ENCODE data around the gene SHROOM2.
A peak's percentile ranks its signal among the peaks of the same experiment; 100 is the strongest.

The SHROOM2 gene

DNA sequence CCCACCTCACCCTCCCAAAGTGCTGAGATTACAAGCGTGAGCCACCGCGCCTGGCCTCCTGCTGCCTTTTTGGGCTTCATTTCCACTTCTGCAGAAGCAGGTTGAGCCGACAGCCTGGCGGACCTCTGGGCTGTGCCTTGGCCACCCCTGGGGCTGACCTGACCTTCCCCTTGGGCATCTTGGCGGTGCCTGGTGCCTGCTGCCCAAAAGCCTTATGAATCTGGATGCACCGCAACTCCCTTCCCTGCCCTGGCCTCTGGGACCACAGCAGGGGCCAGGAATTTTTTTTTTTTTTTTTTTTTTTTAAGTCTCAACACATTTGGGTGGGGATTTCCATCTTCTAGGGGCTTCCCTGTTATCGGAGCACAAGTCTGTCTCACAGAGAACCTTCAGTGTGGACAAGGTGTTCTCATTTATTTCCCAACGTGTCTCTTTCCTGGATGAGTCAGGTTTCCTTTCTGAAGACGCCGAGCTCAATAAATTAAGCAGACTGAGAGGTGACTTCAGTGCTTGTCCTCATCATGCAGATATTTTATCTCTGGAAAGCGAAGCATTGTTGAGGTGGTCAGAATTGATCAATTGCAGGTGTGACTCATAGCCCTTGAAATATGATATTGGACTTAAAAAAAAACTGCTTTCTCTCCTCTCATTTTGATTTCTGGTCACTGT, 79.7 kb downstream of the SHROOM2 start:
- no peak for DNase-seq (ENCODE audit: low spot score)

DNA sequence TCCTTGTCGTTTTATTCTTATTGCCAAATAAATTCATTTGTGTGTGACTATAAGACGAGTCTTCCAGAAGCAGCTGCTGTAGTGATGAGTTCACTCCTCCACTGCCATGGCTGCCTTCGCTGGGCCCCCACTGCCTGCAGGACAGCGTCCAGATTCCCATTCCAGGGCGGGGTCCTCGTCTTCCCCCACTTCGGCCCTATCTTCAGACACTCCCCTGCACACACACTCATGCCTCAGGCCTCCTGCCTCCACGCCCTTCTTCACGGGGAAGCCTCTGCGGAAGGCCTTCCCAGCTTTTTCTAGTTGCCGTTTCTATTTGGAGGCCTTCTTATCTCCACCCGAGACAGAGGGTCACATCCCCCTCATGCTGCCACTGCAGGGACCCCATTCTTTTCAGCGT, 80.4 kb downstream of the SHROOM2 start:
- DNase-seq (ENCODE audit: low spot score), result no peak

DNA sequence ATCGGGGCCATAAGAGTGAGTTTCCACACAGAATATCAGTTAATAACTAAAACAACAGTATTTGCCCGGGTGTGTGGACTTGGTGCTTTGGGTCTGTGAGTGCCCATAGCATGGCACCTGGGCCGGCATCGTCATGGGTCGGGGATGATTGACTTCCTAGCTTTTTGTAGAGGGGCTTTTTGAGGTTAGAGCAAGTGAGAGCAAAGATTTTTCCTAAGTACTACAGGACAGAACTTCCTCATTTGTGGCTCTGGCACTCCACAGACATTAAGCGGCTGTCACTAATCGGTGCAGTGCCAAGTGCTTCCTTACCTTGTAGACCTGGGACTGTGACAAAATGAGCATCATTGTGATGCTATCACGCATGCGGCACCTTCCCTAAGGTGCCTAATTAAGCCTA, 81.0 kb downstream of the SHROOM2 start:
- DNase-seq (ENCODE audit: low spot score), result no peak

DNA sequence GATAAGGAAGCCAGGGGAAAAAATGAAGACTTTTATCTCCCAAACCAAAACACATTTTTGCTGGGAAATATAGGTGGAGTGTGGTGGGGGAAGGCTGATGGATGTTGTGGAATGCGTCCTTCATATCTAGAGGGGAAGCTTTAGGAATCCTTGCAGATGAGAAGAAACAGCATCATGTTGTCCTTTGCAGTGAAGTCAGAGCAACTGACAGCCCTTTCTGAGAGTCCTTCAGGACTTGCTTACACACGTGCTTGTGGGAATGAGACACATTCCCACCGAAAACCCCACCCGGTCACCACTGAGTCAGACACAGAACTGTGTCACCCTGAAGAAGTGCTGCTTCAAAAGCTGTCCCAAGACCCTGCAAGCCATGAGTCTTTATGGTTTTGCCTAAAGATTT, 81.5 kb downstream of the SHROOM2 start:
- no peak for DNase-seq (ENCODE audit: low spot score)

DNA sequence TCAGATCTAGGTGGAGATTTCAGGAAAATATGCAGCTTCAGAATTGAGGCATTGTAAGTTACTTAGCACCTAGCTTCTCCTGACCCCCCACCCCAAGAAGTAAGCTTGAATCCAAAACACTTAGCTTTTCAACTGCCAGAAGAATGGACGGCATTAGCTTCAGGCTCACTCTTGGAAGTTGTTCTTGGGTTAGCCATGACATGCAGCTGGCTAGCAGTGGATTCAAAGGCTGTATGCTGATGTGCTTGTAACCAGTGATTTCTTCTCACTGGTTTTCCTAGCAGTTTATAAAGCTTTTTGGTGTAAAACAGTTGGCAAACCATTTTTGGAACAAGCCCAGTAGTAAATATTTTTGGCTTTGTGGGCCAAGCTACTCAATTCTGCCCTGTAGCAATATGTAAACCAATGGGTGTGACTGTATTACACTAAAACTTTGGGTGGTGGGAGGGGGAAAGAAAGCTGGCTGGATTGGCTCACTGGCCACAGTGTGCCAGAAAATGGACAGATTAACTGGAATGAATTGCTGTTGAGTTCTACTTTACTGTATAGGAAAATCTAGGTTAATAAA, 85.6 kb downstream of the SHROOM2 start:
- DNase-seq (ENCODE audit: low spot score), result no peak

DNA sequence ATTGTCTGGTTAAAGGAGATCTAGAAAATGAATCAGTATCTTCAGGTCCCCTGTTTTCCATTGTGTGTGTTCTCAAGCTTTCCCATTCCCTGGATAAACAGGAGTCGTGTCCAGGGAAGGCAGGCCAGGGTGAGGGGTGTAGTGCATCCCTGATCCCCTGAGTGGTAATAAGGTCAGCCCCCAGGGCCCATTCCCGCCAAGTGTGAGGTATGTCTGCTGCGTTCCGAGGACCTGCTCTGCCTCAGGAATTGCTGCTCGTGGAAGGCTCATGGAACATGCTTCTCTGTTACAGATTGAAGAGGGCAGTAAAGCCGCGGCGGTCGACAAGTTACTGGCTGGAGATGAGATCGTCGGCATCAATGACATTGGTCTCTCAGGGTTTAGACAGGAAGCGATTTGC, 87.1 kb downstream of the SHROOM2 start:
- no peak for DNase-seq (ENCODE audit: low spot score)

DNA sequence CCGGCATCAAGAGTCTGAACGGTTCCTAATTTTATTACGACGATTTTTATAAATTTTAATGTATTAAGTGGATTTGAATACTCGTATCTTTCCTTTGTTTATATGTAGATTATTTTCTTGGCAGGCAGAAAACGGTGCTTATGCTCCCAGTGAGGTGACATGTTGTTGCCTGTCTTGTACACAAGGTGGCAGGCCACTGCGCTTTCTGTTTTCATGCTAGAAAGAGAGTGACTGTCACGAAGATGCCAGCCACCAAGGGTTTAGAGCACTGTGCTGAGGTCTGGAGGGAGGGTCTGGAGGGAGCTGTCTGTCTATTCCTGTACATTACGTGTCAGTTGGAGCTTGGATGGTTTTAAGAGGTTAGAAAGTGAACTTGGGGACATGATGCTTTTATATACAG, 87.7 kb downstream of the SHROOM2 start:
- peak; percentile 35 for DNase-seq (ENCODE audit: low spot score)

DNA sequence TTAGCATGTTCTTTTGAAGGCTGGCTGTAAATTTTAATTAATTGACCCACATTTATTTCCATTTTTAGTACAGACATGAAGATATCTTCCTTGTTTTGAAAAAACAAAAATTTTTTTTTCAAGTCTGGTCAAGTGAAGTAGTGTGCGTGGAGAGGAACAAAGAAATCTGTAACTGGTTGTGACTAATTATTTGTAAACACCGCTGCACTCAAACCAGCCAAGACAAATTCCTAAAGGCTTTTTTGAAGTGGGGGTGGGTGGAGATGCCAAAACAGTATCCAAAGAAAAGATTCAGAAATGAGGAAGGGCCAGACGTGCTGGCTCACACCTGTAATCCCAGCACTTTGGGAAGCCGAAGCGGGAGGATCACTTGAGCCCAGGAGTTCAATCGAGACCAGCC, 88.3 kb downstream of the SHROOM2 start:
- no peak for DNase-seq (ENCODE audit: low spot score)

DNA sequence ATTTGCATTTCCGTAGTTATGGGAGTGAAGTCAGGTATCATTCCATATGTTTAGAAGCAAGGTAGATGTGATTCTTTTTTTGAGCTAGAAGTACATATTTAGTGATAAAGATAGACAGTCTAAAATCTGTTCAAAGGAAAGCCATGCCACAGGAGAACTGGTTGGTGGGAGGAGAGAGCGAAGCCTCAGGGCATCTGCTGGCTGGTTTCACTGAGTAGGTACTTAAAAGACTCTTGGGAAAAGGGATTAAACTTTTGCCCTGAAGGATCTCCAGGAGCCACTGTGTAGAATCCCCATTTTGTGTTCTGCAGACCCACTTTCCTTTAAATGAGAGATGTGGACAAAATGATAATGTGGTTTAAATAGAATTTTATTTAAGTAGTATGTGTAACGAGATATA, 89.6 kb downstream of the SHROOM2 start:
- DNase-seq (ENCODE audit: low spot score), result no peak

DNA sequence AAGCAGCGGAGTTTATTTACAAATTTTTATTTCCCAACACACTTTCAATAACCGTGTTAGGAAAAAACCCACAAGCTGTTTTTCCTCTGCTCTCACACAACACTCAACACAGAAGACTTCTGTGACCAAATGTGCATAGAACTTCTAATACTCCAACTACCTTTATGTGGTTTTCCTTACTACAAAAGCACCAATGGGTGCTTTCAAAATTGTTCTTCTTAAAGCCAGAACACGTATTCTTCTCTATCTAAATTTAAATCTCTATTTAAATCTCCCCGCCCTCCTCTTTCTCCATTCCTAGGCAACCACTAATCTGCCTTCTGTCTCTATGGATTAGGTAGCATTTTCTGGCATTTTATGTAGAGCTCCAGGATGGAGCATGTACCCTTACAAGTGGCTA, 90.0 kb downstream of the SHROOM2 start:
- no peak for DNase-seq (ENCODE audit: low spot score)

DNA sequence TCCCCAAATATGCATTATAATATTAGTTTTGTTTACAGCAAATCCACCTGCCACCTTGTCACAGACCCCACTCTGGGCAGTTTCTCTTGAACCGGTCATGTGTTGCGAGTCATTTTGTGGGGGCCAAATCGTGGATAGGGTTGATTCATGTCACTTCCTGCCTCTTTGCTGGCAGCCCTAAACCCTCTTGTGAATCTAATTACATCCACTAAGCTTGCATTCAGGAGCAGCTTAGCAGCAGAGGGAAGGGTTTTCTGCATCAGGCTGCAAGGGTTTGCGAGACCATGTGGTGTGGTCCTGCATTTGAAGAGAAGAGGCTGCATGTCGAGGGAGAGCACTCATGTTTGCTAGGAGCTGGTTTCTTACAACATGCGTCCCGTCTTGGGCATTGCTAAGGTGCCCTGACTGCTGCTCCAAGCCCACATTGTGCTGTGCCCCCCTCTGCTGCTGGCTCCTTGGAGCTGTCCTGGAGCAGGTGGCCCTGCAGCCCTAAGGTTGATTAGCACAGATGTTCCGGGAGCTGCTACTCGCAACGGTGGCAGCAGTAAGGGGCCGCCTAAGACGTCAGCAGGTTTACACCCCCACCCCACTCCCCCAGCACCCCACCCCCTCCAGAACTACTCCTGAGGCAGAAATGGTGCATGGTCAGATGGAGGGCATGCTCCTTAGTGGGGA, 92.1 kb downstream of the SHROOM2 start:
- no peak for DNase-seq (ENCODE audit: low spot score)

DNA sequence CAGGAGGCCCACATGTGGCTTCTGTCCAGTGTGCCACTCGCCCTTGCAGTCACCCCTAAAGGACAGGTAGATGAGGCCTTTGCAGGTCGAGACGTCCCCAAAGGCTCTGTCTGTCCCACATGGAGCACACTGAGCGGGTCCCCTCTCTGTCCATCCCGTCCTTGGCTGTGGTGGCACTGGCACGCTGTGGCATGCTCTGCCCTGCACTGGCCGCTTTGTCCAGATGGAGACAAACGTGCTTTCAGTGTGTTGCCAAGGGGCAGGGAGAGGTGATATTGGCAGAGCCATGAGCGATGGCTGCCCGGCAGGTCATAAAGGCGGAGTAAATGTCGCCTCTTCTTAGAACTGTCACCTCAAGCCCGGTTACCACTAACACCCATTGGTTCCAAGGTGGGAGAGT, 94.0 kb downstream of the SHROOM2 start:
- no peak for DNase-seq (ENCODE audit: low spot score)

DNA sequence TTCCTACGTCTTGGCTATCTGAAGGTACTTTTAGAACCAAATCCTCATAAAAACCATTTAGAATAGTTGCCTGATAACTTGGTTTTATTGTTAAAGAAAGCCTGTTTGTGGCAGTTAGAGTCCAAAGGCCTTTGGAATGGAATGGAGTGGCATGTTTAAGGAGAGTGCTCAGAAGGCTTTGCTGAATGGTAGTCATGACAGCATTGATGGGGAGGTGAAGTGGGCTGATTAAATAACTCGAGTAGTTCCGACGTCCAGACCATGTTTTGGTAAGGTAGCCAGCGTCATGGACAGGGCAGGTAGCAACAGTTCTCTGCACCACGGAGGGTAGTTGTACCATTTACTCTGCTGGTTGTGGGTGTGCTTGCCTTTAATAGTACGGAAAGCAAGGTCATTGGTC, 94.6 kb downstream of the SHROOM2 start:
- no peak for DNase-seq (ENCODE audit: low spot score)

DNA sequence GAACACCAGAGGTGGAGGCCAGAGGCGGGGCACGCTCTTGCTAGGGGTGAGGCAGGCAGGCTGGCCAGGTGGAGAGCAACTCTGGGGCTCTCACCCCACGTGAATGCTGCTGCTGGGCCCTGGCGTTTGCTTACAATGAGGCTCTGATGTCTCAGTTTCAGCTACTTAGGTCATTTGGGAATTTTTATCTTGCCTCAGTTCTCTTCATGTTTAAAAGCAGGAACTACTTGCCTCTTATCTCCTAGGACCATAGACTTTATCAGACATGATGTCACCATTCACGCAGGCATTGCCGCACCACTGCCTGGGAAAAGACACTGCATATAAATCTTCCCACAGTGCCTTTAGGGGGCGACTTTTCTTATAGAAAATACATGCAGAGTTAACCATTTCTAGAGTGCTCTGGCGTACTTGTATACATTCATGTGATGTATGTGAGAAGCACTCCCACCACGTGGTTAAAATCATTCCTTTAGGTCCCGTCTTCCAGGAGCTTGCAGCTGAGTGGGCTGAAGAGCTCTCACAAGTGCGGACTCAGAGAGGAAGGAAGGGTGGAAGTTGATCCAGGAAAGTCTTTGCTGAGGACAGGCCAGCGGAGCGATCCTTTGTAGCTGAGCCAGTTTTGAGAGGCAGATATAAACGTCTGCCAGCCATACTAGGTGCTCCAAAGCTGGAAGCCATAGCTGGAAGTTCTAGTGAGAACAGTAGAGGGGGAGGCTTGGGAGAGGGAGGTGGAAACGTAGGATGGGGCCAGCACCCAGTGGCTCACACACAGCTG, 96.6 kb downstream of the SHROOM2 start:
- no peak for DNase-seq (ENCODE audit: low spot score)

DNA sequence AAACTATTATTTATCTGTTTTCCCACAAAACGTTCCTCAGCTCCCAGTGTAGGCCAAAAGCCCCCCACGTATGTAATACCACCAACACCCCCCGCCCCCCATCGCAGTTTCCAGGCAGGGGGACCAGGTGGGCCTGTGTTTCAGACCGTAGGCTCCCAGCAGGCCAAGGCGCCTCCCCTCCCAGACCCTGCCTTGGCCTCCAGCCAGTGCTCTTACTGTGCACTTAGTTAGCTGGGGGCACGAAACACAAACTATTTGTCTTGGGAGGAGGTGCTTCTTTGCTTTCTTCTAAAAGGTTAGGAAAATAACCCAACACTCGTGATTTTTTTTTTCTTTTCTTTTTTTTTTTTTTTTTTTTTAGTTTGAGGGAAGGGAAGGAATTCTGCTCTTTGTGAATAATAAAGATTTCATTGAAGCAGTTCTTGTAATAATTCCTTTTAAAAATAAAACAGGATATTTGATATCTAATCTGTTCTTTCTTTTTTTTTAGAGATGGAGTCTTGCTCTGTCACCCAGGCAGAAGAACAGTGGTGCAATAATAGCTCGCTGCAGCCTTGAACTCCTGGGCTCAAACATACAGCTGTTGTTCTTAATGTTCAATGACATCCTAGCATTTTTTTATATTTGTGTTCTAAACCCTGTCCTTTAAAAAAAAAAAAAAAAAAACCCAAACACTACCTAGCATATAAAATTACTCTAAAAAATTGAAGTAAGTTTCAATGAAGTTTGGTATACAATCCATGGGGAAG, 98.0 kb downstream of the SHROOM2 start:
- no peak for DNase-seq (ENCODE audit: low spot score)

DNA sequence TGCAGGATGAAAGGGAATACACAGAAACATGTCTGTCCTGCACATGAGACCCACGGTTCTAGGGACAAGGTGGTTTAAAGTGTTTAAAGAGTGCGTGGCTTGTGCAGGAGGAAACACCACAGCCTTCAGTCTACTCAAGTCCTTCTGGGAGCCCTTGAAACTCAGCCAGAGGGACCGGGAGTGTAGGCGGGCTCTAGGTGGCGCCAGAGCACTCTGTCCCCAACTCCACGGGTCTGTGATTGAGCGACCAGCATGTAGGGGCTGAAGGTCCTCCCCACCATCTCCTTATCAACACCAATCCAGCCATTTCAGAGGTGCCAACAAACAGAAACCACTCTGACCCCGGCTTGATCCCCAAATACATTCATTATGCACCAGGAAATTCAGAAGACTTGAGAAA, 98.9 kb downstream of the SHROOM2 start:
- peak; percentile 62 for DNase-seq (ENCODE audit: low spot score)

DNA sequence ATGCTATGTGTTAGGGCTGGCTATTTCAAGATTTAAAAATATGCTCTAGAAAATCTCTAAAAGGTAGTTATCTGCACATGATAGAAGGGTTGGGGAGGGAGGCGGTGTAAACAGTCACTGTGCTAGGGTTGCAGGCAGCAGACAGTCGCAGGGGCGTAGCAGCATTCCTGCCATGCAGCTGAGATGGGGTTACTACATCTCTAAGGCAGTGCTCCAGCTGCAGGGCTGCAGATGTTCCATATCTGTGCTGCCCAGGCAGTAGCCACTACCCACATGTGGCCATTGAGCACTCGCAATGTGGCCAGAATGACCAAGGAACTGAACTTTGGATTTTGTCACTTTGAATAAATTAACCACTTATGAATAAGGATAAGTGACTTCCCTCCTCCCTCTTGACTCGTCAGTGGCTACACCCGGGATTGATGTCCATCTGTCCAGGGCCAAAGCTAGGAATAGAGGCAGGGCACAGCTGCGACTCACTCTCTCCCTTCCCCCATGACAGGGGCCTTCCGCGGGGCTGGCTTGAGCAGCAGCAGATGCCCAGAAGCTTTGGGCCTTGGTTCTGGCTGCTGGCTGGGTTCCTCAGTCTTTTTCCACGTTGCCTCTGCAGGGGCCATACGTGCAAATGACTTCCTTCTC, 101.5 kb downstream of the SHROOM2 start:
- no peak for DNase-seq (ENCODE audit: low spot score)

DNA sequence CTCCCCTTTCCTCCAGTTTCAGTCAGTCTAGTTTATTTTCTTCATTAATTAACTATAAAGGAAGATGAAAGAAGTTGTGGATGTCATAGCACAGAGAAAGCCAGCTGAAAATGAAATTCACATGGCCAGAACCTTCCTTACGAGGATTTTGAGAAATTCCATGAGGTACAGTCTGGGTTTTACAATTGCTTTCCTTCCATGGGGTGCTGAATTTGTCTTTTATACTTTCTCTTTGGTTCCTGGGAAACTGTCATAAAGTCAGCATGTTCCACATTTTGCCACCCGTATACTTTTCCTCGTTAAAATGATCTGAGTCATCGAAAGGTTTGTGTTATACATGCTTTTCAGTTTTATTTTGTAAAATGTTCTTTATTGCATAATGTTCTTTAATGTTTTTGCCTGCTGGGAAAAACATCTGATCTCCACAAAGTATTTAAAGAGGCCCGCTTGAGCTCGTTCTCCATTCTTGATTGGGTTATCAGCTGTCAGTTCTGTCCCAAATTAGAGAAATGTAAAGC, 102.8 kb downstream of the SHROOM2 start:
- no peak for DNase-seq (ENCODE audit: low spot score)

DNA sequence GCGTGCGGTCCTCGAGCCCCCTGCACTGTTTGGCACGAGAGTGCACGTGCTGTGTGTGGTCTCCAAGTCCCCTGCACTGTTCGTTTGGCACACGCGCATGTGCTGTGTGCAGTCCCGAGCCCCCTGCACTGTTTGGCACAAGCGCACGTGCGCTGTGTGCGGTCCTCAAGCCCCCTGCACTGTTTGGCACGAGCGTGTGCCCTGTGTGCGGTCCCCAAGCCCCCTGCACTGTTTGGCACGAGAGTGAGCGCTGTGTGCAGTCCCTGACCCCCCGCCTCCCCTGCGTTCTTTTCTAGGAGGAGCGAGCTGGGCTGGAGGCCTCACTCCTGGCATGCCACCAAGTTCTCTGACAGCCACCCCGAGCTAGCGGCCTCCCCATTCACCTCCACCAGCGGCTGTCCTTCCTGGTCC, 104.5 kb downstream of the SHROOM2 start:
- no peak for DNase-seq (ENCODE audit: low spot score)

DNA sequence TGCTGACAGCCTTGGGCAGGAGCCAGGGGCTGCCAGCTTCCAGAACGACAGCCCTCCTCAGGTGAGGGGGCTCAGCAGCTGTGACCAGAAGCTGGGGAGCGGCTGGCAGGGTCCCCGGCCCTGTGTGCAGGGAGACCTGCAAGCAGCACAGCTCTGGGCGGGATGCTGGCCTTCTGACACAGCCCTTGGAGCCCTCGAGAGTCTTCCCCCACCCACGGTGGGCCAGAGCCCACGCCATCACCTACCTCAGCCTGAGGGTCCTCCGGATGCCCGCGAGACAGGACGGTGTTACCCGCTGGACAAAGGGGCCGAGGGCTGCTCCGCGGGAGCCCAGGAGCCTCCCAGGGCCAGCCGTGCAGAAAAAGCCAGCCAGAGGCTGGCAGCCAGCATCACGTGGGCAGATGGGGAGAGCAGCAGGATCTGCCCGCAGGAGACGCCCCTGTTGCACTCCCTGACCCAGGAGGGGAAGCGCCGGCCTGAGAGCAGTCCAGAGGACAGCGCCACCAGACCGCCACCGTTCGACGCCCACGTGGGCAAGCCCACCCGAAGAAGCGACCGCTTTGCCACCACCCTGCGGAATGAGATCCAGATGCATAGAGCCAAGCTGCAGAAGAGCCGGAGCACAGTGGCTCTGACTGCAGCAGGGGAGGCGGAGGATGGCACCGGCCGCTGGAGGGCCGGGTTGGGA, 109.1 kb downstream of the SHROOM2 start:
- no peak for DNase-seq (ENCODE audit: low spot score)

DNA sequence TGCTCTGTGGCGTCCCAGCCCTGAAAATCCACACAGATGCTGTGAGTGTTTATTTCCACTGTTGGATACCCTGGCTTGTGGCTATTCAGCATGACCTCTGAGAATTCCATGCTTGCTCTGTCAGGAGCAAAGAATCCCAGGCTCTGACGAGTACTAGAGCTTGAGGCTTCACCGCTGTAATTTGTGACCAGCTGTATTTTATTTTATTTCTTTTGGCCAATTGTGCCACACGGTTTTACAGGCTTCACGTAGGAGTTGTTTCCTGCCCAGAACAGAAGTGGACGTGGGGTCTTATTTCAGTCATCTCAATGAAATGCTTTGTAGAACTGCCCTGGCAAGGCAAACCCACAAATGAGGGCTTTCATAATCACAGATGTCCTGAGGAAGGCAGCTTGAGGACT, 111.5 kb downstream of the SHROOM2 start:
- DNase-seq (ENCODE audit: low spot score), result no peak
